Measurements from ENCODE around the gene BRICD5.
"Not testable (repeated sequence)": the region's sequence is repeated elsewhere in the genome, so short reads cannot be mapped to it uniquely, and the experiment has no call there.

BRICD5 gene

GRCh38 chr16:2204416-2205103, 6.1 kb downstream of the BRICD5 start:
- TF ChIP-seq, protein P1, sequence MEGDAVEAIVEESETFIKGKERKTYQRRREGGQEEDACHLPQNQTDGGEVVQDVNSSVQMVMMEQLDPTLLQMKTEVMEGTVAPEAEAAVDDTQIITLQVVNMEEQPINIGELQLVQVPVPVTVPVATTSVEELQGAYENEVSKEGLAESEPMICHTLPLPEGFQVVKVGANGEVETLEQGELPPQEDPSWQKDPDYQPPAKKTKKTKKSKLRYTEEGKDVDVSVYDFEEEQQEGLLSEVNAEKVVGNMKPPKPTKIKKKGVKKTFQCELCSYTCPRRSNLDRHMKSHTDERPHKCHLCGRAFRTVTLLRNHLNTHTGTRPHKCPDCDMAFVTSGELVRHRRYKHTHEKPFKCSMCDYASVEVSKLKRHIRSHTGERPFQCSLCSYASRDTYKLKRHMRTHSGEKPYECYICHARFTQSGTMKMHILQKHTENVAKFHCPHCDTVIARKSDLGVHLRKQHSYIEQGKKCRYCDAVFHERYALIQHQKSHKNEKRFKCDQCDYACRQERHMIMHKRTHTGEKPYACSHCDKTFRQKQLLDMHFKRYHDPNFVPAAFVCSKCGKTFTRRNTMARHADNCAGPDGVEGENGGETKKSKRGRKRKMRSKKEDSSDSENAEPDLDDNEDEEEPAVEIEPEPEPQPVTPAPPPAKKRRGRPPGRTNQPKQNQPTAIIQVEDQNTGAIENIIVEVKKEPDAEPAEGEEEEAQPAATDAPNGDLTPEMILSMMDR (IDR thresholded peaks at IDR 0.05; ENCODE audit: control insufficient read depth, insufficient read depth, low read depth, low read length, missing control alignments), result no peak
- no peak for DNase-seq (ENCODE audit: low read depth)
- peak overlapping the region; percentile 76 for H3K4me3 ChIP-seq (ENCODE audit: control insufficient read depth, low read depth, low read length)

DNA sequence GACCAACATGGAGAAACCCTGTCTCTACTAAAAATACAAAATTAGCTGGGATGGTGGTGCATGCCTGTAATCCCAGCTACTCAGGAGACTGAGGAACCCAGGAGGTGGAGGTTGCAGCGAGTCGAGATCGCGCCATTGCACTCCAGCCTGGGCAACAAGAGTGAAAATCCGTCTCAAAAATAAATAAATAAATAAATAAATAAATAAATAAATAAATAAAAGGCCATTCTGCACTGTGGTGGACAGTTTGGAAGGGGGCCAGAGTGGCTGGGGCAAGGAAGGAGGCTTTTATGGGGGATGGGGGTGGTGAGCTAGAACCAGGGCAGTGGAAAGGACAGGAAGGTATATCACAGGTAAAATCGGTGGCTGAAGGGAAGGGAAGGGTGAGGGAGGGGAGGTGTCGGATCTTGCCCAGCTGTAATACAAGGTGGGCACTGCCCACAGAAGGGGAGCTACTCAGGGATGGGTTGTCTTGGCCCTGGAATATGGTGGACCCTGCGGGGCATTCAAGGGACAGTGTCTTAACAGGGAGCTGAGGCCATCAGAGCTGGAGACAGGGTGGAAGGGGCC, 7.5 kb downstream of the BRICD5 start:
- not testable (repeated sequence) for DNase-seq (ENCODE audit: low read depth); H3K4me3 ChIP-seq (ENCODE audit: control insufficient read depth, low read depth, low read length)

DNA sequence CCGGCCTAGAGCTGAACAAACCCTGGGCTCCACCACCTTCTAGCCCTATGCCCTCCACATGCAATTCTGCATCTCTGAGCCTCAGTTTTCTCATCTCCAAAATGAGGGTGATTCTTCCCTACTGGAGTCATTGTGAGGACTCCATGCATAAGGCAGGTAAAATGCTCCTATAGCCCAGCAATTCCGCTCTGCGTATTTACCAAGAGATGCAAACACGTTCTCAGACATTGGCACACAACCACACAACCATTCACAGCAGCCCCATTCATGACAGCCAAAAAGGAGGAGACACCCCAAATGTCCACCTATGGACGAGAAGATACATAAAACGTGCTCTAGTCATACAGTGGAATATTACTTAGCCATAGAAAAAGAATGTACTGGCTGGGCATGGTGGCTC, 10.3 kb downstream of the BRICD5 start:
- no peak overlapping the region for H3K4me3 ChIP-seq (ENCODE audit: control insufficient read depth, low read depth, low read length)
- DNase-seq (ENCODE audit: low read depth), result no peak
- TF ChIP-seq, protein P1 (IDR thresholded peaks at IDR 0.05; ENCODE audit: control insufficient read depth, insufficient read depth, low read depth, low read length, missing control alignments), result no peak

DNA sequence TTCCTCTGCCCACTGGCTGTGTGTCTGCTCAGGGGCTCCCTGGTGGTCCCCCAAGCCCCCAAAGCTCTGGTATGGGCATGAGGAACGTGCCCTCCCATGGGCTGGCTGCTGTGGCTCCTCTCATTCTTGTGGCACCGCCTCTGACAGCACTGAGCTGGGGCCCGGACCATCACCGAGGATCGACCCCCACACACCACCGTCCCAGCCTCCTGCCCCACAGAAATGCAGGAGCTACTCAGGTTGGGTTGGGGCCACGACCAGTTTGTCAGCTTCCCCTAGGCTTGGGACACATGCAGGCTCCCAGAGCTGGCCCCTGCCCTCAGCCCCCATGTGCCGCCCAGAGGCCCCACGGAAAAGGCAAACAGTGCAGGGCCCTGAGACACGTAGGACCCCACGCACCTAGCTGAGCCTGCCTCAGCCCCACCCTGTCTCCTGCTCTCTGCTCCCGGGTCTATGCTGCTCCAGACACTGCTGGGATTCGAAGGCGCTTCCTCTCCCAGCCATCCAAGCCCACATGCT, 11.0 kb downstream of the BRICD5 start:
- H3K4me3 ChIP-seq (ENCODE audit: control insufficient read depth, low read depth, low read length), result no peak overlapping the region
- DNase-seq (ENCODE audit: low read depth), result no peak
- TF ChIP-seq, protein P1 (IDR thresholded peaks at IDR 0.05; ENCODE audit: control insufficient read depth, insufficient read depth, low read depth, low read length, missing control alignments), result no peak

GRCh38 chr16:2199095-2199494, 11.6 kb downstream of the BRICD5 start:
- TF ChIP-seq, protein P1 (IDR thresholded peaks at IDR 0.05; ENCODE audit: control insufficient read depth, insufficient read depth, low read depth, low read length, missing control alignments), result no peak
- no peak for DNase-seq (ENCODE audit: low read depth)
- H3K4me3 ChIP-seq (ENCODE audit: control insufficient read depth, low read depth, low read length), result no peak overlapping the region

DNA sequence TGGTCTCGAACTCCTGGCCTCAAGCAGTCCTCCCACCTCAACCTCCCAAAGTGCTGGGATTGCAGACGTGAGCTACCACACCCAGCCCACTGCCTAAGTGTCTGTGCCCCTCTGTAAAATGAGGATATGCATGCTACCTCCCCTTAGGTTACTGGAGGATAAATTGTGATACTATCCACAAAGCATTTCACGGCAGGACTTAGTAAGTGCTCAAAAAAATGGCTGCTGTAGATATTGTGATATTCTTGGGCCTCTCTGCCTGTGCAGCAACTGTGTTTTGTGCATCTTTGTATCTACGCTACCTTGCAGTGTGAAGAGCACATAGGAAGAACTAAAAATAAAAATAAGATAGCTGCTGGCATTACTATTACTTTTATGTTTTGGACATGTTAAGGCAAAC, 12.4 kb downstream of the BRICD5 start:
- no peak for DNase-seq (ENCODE audit: low read depth)
- H3K4me3 ChIP-seq (ENCODE audit: control insufficient read depth, low read depth, low read length), result no peak overlapping the region
- TF ChIP-seq, protein P1 (IDR thresholded peaks at IDR 0.05; ENCODE audit: control insufficient read depth, insufficient read depth, low read depth, low read length, missing control alignments), result no peak

DNA sequence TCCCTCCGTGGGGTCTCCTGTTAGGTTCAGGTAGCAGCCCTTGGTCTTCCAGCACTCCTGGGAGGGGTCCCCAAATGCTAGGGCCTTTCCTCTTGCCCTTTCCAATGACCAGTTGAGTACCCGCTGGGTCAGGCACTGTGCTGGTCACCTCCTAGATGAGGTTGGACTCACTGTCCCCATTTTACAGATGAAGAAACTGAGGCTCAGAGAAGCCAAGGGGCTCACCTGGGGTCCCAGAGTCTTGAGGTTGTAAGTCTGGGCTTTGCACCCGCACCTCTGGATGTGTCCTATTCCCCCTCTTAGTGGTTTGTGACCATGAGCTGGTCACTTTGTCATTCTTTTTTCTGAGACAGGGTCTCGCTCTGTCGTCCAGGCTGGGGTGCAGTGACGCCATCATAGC, 12.9 kb downstream of the BRICD5 start:
- no peak for DNase-seq (ENCODE audit: low read depth)
- TF ChIP-seq, protein P1 (IDR thresholded peaks at IDR 0.05; ENCODE audit: control insufficient read depth, insufficient read depth, low read depth, low read length, missing control alignments), result no peak
- no peak overlapping the region for H3K4me3 ChIP-seq (ENCODE audit: control insufficient read depth, low read depth, low read length)
